NCI-H69 (cell line): Measurements from ENCODE around the gene CAPN1.

Source experiments
- DNase-seq: peaks from one replicate; lab custom pipeline; 2025; lab: John Stamatoyannopoulos, UW

Gene CAPN1

DNA sequence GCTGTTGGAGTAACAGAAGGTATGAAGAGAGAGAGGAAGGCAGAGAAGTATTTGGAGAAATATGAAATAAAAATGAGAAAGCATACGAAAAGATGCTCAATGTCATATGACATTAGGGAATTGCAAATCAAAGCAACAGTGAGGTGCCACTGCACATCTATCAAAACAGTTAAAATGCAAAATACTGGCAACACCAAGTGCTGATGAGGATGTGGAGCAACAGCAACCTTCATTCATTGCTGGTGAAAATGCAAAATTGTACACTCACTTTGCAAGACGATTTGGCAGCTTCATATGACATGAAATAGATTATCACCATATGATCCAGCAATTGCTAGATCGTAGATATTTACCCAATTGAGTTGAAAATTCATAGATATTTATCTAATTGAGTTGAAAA, 21.1 kb upstream of the CAPN1 start:
- DNase-seq = no peak

- DNase-seq = no peak
These were observed 18.0 kb upstream of the CAPN1 start for GRCh38 chr11:65163684-65164083.

GRCh38 chr11:65165410-65166317, 16.1 kb upstream of the CAPN1 start:
- DNase-seq = no peak

GRCh38 chr11:65166893-65167292, 14.8 kb upstream of the CAPN1 start:
- DNase-seq = no peak

DNA sequence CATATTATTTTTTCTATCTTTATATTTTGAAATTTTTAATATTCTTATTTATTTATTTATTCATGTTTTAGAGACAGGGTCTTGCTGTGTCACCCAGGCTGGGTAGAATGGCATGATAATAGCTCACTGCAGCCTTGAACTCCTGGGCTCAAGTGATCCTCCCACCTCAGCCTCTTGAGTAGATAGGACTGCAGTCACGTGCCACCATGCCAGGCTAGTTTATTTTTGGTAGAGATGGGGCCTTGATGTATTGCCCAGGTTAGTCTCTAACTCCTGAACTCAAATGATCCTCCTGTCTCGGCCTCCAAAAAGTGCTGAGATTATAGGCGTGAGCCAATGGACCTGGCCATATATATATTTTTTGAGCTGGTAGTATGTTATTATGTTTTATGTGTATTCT, 14.1 kb upstream of the CAPN1 start:
- DNase-seq = no peak

DNA sequence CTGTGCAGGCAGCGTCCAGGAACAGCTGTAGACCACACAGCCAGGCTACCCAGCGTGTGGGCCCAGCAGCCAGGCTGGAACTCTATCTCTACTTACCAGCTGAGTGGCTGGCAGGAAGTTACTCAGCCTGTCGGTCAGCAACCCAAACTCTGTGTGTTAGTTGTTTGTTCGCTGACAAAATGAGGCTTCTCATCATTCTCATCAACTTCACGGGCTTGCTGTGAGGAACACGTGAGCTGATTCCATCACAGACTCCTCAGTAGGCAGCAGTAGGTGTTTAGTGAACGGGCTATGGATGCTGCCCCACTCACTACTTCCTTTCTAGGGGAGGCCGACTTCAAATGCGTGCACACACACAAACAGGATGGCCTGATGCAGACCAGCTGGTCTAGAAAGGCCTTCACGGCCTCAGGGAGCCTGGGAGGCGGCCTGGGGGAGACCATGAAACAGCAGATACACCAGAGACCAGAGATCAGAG, 12.5 kb upstream of the CAPN1 start:
- no peak for DNase-seq

GRCh38 chr11:65170058-65170534, 11.6 kb upstream of the CAPN1 start, which contains the start of gene SPDYC:
SPDYC (plus strand) TSS chr11:65170233; CDS start chr11:65171358, 1,125 bp downstream.
- DNase-seq = peak; percentile 51

GRCh38 chr11:65172600-65172999, 9.1 kb upstream of the CAPN1 start:
- DNase-seq = no peak

DNA sequence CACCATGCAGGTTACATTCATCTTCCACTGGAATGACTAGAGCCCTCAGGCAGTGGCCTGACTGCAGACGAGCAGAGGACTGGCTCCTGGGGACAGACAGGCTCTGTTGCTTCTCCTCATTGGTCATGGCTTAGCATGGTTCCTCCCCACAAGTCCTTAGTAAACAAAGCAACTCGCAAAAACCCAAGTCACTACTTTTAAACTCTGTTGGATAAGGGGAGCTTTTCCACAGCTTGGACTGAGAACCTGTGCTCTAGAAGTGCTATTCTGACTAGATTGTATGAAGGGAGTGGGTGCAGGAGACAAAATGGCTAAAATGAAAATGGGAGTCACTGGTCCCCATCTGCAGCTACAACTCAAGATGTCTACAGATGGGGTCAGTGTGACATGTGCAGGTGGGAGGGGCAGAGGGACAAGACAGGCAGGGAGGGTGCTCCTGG, 7.1 kb upstream of the CAPN1 start:
- DNase-seq = peak; percentile 6

GRCh38 chr11:65180877-65181568, 705 bp upstream of the CAPN1 start:
- DNase-seq = peak; percentile 86

- peak; percentile 83 for DNase-seq
These were observed 786 bp downstream of the CAPN1 start for GRCh38 chr11:65182258-65183170.

GRCh38 chr11:65183201-65183891, 1.6 kb downstream of the CAPN1 start:
- DNase-seq = peak; percentile 19

GRCh38 chr11:65184146-65184545, 2.4 kb downstream of the CAPN1 start:
- DNase-seq = no peak

DNA sequence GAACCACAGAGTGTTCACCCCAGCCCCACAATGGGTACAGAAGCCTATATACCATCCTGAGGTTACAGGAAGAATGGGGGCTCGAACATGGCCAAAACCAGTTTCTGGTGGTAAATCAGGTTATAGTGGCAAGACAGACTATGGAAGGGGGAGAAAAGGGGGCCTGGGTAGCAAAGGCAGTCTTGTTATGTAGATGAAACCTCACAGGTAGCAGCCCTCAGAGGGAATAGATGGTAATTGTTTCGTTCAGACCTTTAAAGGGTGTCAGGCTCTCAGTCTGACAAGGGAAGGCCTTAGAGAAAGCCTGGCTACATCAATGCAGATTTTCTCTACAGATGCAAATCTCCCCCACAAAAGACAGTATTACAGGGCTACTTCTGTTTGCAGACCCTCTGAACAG, 3.4 kb downstream of the CAPN1 start:
- DNase-seq = no peak

GRCh38 chr11:65185869-65186341, 4.2 kb downstream of the CAPN1 start:
- DNase-seq = no peak

GRCh38 chr11:65186701-65187100, 5.0 kb downstream of the CAPN1 start:
- no peak for DNase-seq

GRCh38 chr11:65187146-65187675, 5.5 kb downstream of the CAPN1 start:
- no peak for DNase-seq

GRCh38 chr11:65187971-65188461, 6.3 kb downstream of the CAPN1 start:
- DNase-seq = no peak

DNA sequence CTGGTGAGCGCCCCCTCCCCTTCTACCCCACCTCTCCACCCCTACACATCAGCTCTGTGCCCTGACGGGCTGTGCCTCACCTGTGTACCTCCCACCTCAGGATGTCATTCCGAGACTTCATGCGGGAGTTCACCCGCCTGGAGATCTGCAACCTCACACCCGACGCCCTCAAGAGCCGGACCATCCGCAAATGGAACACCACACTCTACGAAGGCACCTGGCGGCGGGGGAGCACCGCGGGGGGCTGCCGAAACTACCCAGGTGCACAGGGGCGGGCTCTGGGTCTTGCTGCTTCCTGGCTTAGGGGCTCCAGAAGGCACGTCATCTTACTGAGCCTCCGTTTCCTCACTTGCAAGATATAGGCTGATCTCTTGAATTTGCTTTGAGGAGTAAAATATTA, 6.8 kb downstream of the CAPN1 start:
- DNase-seq = no peak

DNA sequence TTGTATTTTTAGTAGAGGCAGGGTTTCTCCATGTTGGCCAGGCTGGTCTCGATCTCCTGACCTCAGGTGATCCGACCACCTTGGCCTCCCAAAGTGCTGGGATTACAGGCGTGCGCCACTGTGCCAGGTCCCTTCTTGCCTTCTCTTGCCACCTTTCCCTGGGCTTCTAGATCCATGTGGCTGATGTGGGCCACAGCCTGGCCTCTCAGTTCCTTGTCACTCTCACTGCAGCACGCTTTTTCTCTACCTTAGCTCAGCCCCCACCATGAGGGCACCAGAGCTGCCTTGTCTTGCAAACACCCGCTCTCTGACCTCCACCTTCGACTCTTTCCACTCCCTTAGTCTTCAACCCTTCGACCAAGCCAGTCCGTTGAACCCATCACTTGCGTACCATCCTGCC, 7.5 kb downstream of the CAPN1 start:
- no peak for DNase-seq

GRCh38 chr11:65194564-65194963, 12.8 kb downstream of the CAPN1 start:
- DNase-seq = no peak
